PC-9 (cell line): ENCODE results near the gene RSPRY1.

ENCODE experiments used
- EZH2 ChIP-seq: fragments of 200-600 bp; sonication (generic); IDR thresholded peaks from 2 replicates; pipeline ENCODE4 v1.8.0; 2017; ENCODE audit warnings: antibody characterized with exemption, low read depth
- TF ChIP-seq, protein P1 (sequence below): fragments of 200-600 bp; sonication (generic); conservative IDR thresholded peaks from 2 replicates; pipeline ENCODE4 v1.6.1; 2017; ENCODE audit warnings: mixed run types, antibody characterized with exemption, mild to moderate bottlenecking, moderate library complexity

DNA sequence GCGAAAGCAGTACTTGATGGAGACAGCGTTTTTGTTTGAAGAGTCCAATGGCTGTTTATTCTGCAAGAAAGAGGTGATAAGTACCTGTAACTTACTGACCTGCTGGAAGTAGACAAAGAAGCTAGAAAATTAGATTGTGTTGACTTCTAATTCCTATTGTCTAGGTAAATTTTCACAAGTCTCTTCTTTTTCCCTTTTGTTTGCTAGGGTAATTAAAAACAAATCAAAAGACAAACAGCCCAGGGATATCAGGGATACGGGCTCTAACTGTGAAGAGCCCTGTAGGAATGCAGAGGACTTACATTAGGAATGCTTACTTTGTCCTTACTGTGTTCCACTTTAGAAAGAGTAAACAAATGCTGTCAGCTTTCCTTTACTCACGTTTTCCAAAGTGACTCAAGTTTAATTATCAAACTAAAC, 7.3 kb upstream of the RSPRY1 start:
- TF ChIP-seq, protein P1, sequence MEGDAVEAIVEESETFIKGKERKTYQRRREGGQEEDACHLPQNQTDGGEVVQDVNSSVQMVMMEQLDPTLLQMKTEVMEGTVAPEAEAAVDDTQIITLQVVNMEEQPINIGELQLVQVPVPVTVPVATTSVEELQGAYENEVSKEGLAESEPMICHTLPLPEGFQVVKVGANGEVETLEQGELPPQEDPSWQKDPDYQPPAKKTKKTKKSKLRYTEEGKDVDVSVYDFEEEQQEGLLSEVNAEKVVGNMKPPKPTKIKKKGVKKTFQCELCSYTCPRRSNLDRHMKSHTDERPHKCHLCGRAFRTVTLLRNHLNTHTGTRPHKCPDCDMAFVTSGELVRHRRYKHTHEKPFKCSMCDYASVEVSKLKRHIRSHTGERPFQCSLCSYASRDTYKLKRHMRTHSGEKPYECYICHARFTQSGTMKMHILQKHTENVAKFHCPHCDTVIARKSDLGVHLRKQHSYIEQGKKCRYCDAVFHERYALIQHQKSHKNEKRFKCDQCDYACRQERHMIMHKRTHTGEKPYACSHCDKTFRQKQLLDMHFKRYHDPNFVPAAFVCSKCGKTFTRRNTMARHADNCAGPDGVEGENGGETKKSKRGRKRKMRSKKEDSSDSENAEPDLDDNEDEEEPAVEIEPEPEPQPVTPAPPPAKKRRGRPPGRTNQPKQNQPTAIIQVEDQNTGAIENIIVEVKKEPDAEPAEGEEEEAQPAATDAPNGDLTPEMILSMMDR: no peak
- TF ChIP-seq EZH2: no peak
